Trophoblast cell (in vitro differentiated cells and primary cell): ENCODE measurements around the gene STRBP.

ENCODE experiments used
- DNase-seq, 2 donors: peaks; one replicate each; pipeline ENCODE4 v3.0.0-alpha.2; 2016
- H2AFZ ChIP-seq: 2 replicates; pipeline ENCODE4 v1.6.1; 2013; ENCODE audit warnings: low read length, moderate library complexity, mild to moderate bottlenecking; ENCODE audit not compliant: insufficient read depth, poor library complexity
- H2AK5ac ChIP-seq: 2 replicates; pipeline ENCODE4 v1.6.1; 2013; ENCODE audit warnings: mild to moderate bottlenecking, low read length
- H2BK120ac ChIP-seq: 2 replicates; pipeline ENCODE4 v1.6.1; 2013; ENCODE audit warnings: low read length, mild to moderate bottlenecking, moderate library complexity; ENCODE audit not compliant: insufficient read depth, poor library complexity
- H2BK12ac ChIP-seq: 2 replicates; pipeline ENCODE4 v1.6.1; 2013; ENCODE audit warnings: mild to moderate bottlenecking, low read length, moderate library complexity
- H2BK5ac ChIP-seq: 2 replicates; pipeline ENCODE4 v1.6.1; 2013; ENCODE audit warnings: low read length, low read depth, moderate library complexity, mild to moderate bottlenecking; ENCODE audit not compliant: poor library complexity
- H3K14ac ChIP-seq: 2 replicates; pipeline ENCODE4 v1.6.1; 2013; ENCODE audit warnings: mild to moderate bottlenecking, low read length
- H3K18ac ChIP-seq: 2 replicates; pipeline ENCODE4 v1.6.1; 2013; ENCODE audit warnings: mild to moderate bottlenecking, low read length
- H3K23ac ChIP-seq: 2 replicates; pipeline ENCODE4 v1.6.1; 2013; ENCODE audit warnings: low read length
- H3K27ac ChIP-seq: 2 replicates; pipeline ENCODE4 v1.5.1; 2013; ENCODE audit warnings: low read depth, mild to moderate bottlenecking, inconsistent platforms, low read length, moderate library complexity
- H3K27me3 ChIP-seq: 2 replicates; pipeline ENCODE4 v1.6.1; 2013; ENCODE audit warnings: inconsistent platforms, mild to moderate bottlenecking, low read length, moderate library complexity; ENCODE audit not compliant: insufficient read depth
- H3K36me3 ChIP-seq, 2 experiments: 1 replicate in 1 of 2; 2 replicates in 1 of 2; pipeline ENCODE4 v1.6.1; 2013; ENCODE audit warnings: low read length in 2 of 2, mild to moderate bottlenecking in 2 of 2, moderate library complexity in 1 of 2; ENCODE audit not compliant: insufficient read depth in 2 of 2, control insufficient read depth in 1 of 2
- H3K4ac ChIP-seq: 2 replicates; pipeline ENCODE4 v1.6.1; 2013; ENCODE audit warnings: low read depth, mild to moderate bottlenecking, low read length, moderate library complexity
- H3K4me1 ChIP-seq, 2 experiments: 1 replicate in 1 of 2; 2 replicates in 1 of 2; pipeline ENCODE4 v1.6.1; 2013; ENCODE audit warnings: low read length in 2 of 2, mild to moderate bottlenecking in 2 of 2, moderate library complexity in 1 of 2; ENCODE audit not compliant: insufficient read depth in 2 of 2, control insufficient read depth in 1 of 2
- H3K4me2 ChIP-seq: 2 replicates; pipeline ENCODE4 v1.6.1; 2013; ENCODE audit warnings: inconsistent platforms, mild to moderate bottlenecking, low read length, moderate library complexity
- H3K4me3 ChIP-seq: 2 replicates; pipeline ENCODE4 v1.5.1; 2013; ENCODE audit warnings: mild to moderate bottlenecking, low read depth, low read length, inconsistent platforms
- H3K79me1 ChIP-seq: one replicate; pipeline ENCODE4 v1.6.1; 2013; ENCODE audit warnings: low read length
- H3K79me2 ChIP-seq: 2 replicates; pipeline ENCODE4 v1.6.1; 2013; ENCODE audit warnings: low read length, mild to moderate bottlenecking; ENCODE audit not compliant: control insufficient read depth, insufficient read depth, poor library complexity
- H3K9ac ChIP-seq: 2 replicates; pipeline ENCODE4 v1.6.1; 2013; ENCODE audit warnings: mild to moderate bottlenecking, low read length
- H3K9me3 ChIP-seq: 2 replicates; pipeline ENCODE4 v1.6.1; 2013; ENCODE audit warnings: low read depth, mild to moderate bottlenecking, control low read depth, inconsistent platforms, low read length; ENCODE audit not compliant: insufficient read depth
- H4K12ac ChIP-seq: 2 replicates; pipeline ENCODE4 v1.6.1; 2013; ENCODE audit warnings: low read depth, mild to moderate bottlenecking, low read length, moderate library complexity
- H4K8ac ChIP-seq: 2 replicates; pipeline ENCODE4 v1.6.1; 2013; ENCODE audit warnings: low read depth, mild to moderate bottlenecking, low read length, moderate library complexity
- H4K91ac ChIP-seq: one replicate; pipeline ENCODE4 v1.6.1; 2013; ENCODE audit warnings: low read depth, mild to moderate bottlenecking, low read length, moderate library complexity
- WGBS: extraction: QIAGEN DNeasy Blood & Tissue Kit; methylation state at CpG from one replicate; pipeline ENCODE4 v1.1.7; 2013; ENCODE audit warnings: missing lambda C conversion rate; ENCODE audit not compliant: insufficient read length, insufficient coverage; ENCODE audit errors: extremely low coverage; 5-methylcytosine and 5-hydroxymethylcytosine counted together

STRBP gene

DNA sequence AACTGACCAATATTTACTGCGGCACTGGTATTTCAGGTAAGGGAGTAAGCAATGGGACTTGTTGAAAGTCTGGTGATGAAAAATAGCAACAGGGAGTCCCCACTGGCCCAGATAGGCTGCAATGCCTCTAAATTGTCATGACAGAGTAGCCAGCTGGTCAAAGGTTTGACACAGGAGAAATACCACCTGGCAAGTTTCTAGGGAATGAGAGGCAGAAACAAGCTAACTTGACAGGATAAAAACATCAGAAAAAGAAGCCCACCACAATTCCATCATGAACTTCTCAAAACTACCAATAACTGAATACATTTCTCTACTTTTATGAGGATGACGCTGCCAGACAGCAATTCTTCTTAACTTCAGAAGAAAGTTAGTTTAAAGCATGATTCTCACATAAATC, 99.8 kb downstream of the STRBP start:
- Histone ChIP-seq H3K79me1 (no peaks in the 10 kb centered on the region), H3K18ac (no peak overlapping the region), H3K9me3 (no peaks in the 10 kb centered on the region), H3K9ac (no peak overlapping the region), H3K4ac (no peak overlapping the region), H2AK5ac (no peak overlapping the region), H3K27ac (no peak overlapping the region), H3K4me2 (no peak overlapping the region), H3K4me1 (no peaks in the 10 kb centered on the region), H4K91ac (no peak overlapping the region), H3K14ac (no peak overlapping the region), H2BK12ac (no peak overlapping the region), H3K36me3 (no peaks in the 10 kb centered on the region), H2AFZ (no peak overlapping the region), H3K27me3 (no peaks in the 10 kb centered on the region), H4K8ac (no peak overlapping the region), H2BK5ac (no peak overlapping the region), H4K12ac (no peak overlapping the region), H3K4me3 (no peak overlapping the region), H2BK120ac (no peak overlapping the region), H3K79me2 (no peaks in the 10 kb centered on the region), H3K23ac (no peak overlapping the region)
- DNase-seq: no peak
- no CpG with 5 or more reads among the region's 2 CpGs for WGBS

DNA sequence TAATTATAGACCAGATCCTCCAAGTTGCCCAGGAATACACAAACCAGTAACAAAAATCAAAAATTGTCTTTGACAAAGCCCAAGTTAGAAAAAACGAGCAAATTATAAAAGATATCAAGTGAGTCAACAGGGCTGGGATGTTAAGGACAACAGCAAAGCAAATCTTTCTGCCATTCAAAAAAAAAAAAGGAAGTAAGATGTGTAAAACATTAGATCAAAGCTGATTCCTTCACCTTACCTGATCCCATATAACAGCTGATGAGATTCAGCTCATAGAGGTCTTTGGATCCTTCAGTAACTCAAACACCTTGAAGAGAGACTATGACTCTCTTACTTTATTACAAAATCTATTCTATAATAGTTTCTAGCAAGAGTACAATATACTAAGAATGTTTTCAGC, 100.9 kb downstream of the STRBP start:
- H4K12ac ChIP-seq: no peak overlapping the region
- H3K27me3 ChIP-seq: no peaks in the 10 kb centered on the region
- H3K27ac ChIP-seq: no peak overlapping the region
- no peak overlapping the region for H4K8ac ChIP-seq
- H3K79me1 ChIP-seq: no peaks in the 10 kb centered on the region
- no peaks in the 10 kb centered on the region for H3K9me3 ChIP-seq
- WGBS: no CpG with 5 or more reads among the region's 1 CpG
- no peaks in the 10 kb centered on the region for H3K4me1 ChIP-seq
- H3K18ac ChIP-seq: no peak overlapping the region
- no peak overlapping the region for H3K14ac ChIP-seq
- no peak overlapping the region for H2AFZ ChIP-seq
- no peaks in the 10 kb centered on the region for H3K36me3 ChIP-seq
- H2BK120ac ChIP-seq: no peak overlapping the region
- no peak overlapping the region for H3K23ac ChIP-seq
- no peak overlapping the region for H3K4me2 ChIP-seq
- no peak overlapping the region for H3K4me3 ChIP-seq
- H3K79me2 ChIP-seq: no peaks in the 10 kb centered on the region
- H2AK5ac ChIP-seq: no peak overlapping the region
- no peak overlapping the region for H3K9ac ChIP-seq
- no peak for DNase-seq
- H4K91ac ChIP-seq: no peak overlapping the region
- H2BK12ac ChIP-seq: no peak overlapping the region
- no peak overlapping the region for H3K4ac ChIP-seq
- no peak overlapping the region for H2BK5ac ChIP-seq

DNA sequence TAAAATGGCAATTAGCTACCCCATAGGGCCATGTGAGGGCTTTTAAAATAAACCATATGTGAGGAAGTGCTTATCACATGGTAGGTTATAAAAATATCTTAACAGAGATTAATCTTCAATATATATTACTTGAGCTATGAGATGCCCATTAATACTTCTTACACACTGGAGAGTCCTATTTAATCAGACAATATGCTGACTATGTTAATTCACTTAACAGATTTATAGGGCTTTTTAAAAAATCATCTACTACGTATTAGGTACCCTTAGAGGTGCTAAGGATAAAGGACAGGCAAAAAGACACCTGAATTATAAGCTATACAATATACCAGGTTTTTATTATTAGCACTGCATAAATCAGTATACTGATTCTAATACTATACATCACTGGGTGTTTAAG, 102.6 kb downstream of the STRBP start:
- Histone ChIP-seq H3K79me2 (no peaks in the 10 kb centered on the region), H3K4ac (no peak overlapping the region), H4K91ac (no peak overlapping the region), H4K12ac (no peak overlapping the region), H2AK5ac (no peak overlapping the region), H3K18ac (no peak overlapping the region), H4K8ac (no peak overlapping the region), H3K4me2 (no peak overlapping the region), H3K27me3 (no peaks in the 10 kb centered on the region), H3K36me3 (no peaks in the 10 kb centered on the region), H3K27ac (no peak overlapping the region), H3K4me1 (no peaks in the 10 kb centered on the region), H3K4me3 (no peak overlapping the region), H2AFZ (no peak overlapping the region), H2BK5ac (no peak overlapping the region), H3K14ac (no peak overlapping the region), H3K9ac (no peak overlapping the region), H2BK12ac (no peak overlapping the region), H3K79me1 (no peaks in the 10 kb centered on the region), H3K23ac (no peak overlapping the region), H3K9me3 (no peaks in the 10 kb centered on the region), H2BK120ac (no peak overlapping the region)
- no CpG with 5 or more reads among the region's 1 CpG for WGBS
- DNase-seq: no peak

DNA sequence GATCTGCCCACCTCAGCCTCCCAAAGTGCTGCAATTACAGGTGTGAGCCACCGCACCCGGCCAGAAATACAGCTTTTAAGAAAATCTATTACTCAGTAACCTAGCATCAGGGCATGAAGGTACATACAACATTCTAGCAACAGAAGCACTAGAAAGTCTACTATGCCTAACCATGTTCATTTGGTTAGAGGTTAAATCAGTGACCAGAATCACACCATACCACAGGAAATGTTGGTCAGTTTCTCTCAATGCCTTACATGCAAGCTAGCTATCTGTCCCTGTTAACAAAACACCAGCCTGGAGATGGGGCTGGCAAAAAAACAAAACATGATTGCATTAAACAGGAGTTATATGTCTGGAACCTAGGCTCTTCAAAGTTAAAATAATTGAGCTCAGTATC, 104.1 kb downstream of the STRBP start:
- H3K9me3 ChIP-seq: no peaks in the 10 kb centered on the region
- no peak overlapping the region for H4K91ac ChIP-seq
- H2AFZ ChIP-seq: no peak overlapping the region
- H3K79me1 ChIP-seq: no peaks in the 10 kb centered on the region
- no CpG with 5 or more reads among the region's 2 CpGs for WGBS
- H3K36me3 ChIP-seq: no peaks in the 10 kb centered on the region
- H3K27me3 ChIP-seq: no peaks in the 10 kb centered on the region
- no peak overlapping the region for H3K14ac ChIP-seq
- H2BK5ac ChIP-seq: no peak overlapping the region
- no peaks in the 10 kb centered on the region for H3K4me1 ChIP-seq
- no peak overlapping the region for H3K18ac ChIP-seq
- H2BK12ac ChIP-seq: no peak overlapping the region
- no peak overlapping the region for H3K27ac ChIP-seq
- H3K23ac ChIP-seq: no peak overlapping the region
- no peak overlapping the region for H4K12ac ChIP-seq
- no peak for DNase-seq
- H3K9ac ChIP-seq: no peak overlapping the region
- no peaks in the 10 kb centered on the region for H3K79me2 ChIP-seq
- no peak overlapping the region for H3K4me3 ChIP-seq
- H3K4me2 ChIP-seq: no peak overlapping the region
- H2AK5ac ChIP-seq: no peak overlapping the region
- no peak overlapping the region for H2BK120ac ChIP-seq
- no peak overlapping the region for H3K4ac ChIP-seq
- no peak overlapping the region for H4K8ac ChIP-seq
